Eye (tissue), 1 donor: Measurements from ENCODE around the gene PDCD5.
A peak's percentile ranks its signal among the peaks of the same experiment; 100 is the strongest.
"Not testable (repeated sequence)": the region's sequence is repeated elsewhere in the genome, so short reads cannot be mapped to it uniquely, and the experiment has no call there.

Experiments
- DNase-seq: peaks from one replicate; pipeline ENCODE4 v3.0.0-alpha.2; 2015

The PDCD5 gene

DNA sequence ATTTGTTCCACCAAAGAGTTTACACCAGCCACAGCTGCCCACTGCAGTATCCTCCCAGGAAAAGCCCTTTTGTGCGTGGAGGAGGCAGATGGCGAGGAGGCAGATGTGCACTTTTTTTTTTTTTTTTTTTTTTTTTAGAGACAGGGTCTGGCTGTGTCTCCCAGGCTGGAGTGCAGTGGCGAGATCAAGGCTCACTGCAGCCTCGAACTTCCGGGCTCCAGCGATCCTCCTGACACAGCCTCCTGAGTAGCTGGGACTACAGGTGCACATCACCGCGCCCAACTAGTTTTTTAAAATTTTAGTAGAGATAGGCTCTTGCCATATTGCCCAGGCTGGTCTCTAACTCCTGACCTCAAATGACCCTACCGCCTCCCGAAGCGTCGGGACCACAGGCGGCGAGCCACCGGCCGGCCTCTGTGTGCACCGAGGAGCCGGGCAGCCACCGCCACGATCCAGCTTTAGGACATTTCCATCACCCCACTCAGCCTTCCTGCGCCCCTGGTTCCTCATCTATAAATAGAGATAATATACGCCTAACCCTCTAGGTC is 563 bp upstream of the PDCD5 start:
- DNase-seq = no peak

DNA sequence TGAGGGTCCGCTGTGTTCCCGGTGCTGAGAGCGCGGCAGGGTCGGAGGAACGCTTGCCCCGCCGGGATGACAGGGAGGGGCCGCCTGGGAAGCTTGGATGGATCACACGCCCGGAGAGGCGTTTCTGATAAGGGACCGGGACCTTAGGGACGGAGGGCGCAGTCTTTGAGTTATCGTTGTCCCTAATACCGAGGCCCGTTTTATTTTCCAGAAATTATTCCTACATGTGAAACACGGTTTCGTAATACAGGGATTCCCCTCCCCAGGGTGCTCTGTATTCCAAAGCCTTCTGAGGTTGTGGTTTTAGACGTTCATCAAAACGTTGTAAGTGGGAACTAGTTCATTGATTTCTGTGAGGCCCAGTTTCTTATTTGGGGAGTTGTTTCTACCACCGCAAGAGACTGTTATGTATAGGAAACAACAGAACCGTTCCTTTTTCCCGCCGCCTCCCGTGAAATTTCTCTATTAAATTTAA is 752 bp downstream of the PDCD5 start:
- peak; percentile 59 for DNase-seq

DNA sequence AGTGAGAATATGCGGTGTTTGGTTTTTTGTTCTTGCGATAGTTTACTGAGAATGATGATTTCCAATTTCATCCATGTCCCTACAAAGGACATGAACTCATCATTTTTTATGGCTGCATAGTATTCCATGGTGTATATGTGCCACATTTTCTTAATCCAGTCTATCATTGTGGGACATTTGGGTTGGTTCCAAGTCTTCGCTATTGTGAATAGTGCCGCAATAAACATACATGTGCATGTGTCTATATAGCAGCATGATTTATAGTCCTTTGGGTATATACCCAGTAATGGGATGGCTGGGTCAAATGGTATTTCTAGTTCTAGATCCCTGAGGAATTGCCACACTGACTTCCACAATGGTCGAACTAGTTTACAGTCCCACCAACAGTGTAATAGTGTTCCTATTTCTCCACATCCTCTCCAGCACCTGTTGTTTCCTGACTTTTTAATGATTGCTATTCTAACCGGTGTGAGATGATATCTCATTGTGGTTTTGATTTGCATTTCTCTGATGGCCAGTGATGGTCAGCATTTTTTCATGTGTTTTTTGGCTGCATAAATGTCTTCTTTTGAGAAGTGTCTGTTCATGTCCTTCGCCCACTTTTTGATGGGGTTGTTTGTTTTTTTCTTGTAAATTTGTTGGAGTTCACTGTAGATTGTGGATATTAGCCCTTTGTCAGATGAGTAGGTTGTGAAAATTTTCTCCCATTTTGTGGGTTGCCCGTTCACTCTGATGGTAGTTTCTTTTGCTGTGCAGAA is 6.9 kb downstream of the PDCD5 start:
- DNase-seq = not testable (repeated sequence)

DNA sequence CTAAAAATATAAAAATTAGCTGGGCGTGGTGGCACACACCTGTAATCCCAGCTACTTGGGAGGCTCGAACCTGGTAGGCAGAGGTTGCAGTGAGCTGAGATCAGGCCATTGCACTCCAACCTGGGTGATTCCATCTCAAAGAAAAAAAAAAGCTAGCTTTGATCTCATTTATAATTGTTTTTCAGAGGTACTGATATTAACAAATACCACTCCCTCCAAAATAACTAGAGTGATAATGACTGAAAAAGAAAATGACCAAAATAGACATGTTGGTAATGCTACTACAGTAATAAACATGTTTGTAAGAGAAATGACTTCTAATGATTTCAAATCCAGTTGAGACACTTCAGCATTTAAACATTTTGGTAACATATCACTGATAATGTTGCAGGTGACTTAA is 13.0 kb downstream of the PDCD5 start:
- DNase-seq = no peak

DNA sequence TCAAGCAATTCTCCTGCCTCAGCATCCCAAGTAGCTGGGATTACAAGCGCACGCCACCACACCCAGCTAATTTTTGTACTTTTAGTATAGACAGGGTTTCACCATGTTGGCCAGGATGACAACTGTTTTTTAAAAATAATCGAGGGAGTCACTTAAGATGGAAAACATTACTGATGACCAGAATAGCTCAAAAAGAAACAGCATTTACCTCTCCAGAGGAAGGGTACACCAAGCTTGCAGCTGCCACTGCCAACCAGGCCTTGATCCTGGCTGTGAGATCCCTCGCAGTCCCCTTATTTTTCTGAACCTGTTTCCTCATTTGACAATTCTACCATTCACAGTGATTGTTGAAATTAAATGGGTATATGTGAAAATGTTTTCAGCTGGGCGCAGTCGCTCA is 14.5 kb downstream of the PDCD5 start:
- DNase-seq = no peak

DNA sequence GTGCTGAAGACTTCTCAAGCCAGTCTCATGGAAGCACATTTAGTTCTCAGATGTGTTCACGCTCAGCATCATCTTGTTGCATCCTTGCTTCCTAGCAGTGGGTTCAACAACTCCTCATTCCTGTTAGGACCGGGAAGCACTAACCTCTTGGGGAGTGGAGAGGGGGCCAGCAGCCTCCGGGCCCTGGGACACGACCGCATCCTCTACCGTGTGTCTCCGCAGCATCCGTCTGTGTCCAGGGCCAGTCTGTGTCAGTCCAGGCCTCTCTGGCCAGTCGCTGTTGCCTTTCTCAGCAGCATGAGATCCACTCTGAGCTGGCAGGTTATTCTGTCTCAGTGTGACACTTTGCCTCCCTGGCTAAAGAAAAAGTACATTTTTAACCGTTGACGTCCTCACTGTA is 17.0 kb downstream of the PDCD5 start:
- no peak for DNase-seq

DNA sequence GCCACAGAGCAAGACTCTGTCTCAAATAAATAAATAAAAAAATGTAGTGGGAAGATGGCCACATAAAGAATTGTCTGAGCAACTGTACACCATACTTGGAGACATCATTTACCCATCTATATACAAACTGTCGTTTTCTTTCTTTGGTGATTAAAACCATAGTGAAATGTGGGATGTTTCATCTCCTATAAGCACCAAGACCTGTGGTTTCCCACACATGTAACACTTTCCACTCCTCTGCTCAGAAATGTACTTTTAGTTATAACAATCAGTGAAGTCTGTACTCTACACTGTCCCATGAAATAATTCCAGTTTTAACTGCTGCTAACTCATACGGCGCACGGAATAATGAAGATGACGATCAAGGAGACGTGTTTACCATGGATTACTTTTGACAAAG is 18.3 kb downstream of the PDCD5 start:
- DNase-seq = no peak

DNA sequence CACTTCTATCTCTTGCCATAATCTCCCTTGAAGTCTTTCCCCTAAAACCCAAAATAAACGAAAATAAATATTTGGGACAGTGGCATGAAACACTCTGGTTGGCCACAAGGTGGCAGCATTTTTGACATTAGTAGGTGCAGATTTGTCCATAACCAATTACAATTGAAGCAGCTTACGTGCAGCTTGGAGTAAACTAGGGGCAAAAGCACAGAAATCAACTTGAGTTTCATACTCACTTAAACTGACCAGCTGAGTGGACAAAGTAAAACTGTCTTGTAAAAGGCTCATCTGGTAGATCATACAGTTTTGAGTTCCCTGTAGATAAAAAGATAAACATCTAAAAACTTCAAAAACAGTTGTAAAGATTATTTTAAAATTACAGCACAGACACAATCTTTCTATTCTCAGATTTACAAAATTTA is 18.8 kb downstream of the PDCD5 start:
- DNase-seq = peak; percentile 71

DNA sequence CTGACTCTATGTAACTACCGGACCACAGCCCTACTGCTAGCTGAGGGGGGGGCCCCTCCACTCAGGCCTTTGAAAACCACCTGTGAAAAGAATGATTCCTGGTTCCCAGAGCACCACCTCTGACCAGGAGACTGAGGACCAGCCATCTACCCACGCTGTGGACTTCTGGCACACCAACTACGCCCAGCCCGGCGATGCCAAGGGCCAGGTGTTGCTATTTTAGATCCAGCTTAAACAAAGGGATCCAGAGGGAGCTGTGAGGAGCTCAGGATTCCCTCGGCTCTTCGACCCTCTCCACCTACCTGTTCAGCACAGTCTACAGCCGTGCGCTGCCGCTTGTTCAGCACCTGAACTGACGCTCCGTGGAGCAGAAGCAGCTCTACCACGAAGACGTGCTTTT is 23.0 kb downstream of the PDCD5 start:
- DNase-seq = no peak

DNA sequence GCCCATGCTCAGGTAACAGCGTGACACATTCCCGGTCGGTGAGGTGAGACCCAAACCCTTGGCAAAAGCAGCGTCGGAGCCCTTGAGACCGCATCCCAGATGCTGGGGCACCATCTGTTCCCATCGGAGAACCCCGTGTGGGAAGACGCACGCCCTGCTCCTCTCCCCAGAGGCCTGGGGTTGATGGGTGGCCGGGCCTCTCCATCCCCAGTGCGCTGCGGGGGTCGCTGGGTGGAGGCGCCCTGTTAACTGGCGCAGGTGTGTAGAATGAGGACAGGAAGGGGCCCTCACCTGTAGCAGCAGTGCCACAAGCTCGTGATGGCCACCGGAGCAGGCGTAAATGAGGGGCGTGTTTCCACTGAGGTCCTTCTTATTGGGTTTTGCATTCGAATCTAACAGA is 24.6 kb downstream of the PDCD5 start:
- DNase-seq = no peak

DNA sequence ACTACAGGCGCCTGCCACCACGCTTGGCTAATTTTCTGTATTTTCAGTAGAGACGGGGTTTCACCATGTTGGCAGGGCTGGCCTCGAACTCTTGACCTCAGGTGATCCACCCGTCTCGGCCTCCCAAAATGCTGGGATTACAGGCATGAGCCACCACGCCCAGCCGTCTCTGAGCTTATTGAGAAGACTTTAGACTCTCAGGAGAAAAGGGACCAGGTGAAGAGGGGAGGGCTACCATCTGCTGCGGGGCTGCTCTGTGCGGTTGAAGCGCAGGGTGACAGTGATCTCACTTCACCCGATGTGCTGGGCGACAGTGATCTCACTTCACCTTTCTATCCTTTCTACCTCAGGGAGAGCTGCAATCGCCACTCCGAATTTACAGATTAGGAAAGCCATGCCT is 25.3 kb downstream of the PDCD5 start:
- no peak for DNase-seq

DNA sequence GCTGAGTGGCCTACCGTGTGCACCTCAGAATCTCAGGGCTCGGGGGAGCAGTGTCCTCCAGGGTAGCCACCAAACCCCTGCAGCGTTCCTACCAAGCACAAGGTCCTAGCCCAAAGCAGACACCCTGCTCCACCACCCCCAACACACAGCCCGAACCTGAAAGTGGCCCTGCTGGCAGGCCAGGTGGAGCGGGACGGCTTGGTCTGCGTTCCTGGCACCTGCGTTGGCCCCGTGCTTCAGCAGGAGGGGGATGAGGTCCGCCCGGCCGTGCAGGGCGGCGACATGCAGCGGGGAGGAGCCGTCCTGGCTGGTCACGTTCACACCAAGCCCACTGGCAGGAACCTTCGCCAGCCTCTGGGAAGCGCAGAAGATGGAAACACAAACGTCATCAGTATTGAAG is 26.5 kb downstream of the PDCD5 start:
- no peak for DNase-seq

DNA sequence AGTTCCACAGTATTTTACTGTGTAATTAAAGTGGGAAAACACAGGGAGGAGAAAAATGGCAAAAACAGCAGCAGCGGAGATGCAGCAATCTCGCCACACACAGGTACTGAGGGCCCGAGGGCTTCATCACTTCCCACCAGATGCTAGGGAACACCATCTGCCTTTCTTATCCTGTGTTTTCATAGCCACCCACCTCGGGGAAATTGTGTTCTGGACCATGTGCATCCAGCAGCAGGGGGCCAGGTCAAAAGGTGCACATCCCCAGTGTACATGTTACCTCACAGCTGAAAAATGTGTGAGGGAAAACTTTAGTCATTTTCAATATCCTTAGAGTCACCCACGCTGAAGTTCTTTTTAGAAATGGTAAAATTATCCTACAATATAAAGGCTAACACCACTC is 30.2 kb downstream of the PDCD5 start:
- no peak for DNase-seq

DNA sequence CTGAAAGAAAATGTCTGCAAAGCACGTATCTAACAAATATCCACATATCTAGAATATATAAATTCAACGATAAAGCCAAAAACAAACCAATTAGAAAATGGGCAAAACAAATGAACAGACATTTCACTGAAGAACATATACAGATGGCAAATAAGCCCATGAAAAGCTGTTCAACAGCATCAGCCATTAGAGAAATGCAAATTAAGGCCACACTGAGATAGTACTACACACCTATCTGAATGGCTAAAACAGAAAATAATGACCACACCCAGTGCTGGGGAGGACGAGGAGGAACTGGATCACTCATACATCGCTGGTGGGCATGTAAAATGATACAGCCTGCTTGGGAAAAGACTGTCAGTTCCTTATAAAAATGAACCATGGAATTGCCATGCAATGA is 32.0 kb downstream of the PDCD5 start:
- DNase-seq = no peak

DNA sequence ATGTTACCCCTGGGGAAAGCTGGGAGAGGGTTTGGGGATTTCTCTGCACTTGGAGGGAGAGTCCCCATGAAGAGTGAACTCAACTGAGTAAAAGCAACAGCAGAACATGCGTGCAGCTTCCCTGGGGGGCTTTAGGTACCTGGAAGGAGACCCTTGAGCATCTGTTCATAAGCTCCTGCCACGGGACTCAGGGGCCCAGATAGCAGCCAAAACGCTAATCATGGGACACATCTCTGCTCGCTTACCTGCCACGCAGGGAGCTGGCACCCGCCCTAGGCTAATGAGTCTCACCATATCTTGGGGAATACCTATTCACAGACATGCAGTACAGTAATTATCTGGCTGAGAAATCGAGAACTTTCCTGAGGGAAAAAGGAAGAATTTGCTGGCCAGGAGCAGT is 33.9 kb downstream of the PDCD5 start:
- DNase-seq = no peak

DNA sequence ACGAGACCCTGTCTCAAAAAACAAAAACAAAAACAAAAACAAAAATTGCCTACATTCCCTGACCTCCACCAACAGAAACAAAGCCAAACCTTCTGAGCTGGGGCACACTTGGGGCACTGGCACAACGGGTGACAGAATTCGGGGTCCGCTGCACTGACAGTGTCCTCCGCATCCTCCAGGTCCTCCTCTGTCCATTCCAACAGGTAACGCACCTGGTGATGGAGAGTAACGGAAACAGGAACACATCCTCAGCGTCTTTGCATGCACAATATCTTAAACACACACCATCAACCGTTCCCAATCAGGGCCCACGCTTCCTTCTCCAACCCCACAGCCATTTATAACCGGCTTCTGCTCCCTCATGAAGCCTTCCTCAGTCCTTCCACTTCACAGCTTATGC is 34.6 kb downstream of the PDCD5 start:
- DNase-seq = no peak

DNA sequence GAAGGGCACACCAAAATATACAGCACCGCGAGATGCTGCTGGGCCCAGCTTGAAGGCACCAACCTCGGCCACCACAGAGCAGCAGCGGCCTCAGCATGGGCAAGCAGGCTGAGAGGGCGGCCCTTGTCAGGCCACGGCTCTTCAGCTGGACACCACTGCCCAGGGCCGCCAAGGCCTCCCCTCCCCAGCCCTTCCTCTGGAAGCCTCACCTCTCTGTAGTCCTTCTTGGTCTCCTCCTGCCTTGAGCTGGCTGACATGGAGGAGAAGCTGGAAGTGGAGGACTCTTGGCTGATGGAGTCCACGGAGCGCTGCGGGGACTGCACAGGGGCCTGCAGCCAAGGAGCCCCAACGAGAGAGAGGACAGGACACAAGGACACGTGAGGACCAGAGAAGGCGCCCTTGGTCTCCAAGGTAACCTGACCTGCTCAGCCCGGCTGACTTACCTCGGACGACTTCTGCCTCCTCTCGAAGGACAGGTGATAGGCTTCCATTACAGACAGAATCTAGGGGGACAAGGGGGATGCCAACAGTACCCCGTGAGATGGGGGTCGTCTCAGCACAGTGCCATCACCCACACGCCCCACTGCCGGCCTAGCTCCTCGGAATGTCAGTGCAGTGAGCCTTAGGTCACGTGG is 38.2 kb downstream of the PDCD5 start:
- no peak for DNase-seq

DNA sequence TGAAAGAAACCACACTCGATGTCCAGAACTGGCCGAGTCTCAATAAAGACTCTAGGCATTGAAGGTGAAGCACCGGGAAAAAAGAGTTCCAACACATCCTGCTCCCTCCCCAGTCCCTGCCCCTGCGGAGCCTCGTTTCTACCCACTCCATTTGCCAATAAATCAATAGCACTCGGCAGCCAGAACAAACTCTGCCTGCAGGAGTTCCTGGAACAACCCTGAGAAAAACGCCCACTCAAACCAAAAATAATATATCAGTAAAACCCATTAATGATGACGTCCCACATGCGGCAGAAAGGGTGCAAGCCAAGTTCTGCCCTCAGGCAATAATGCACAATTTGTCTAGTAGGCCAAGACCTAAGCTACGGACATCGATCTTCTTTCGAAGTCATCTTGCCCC is 41.0 kb downstream of the PDCD5 start:
- no peak for DNase-seq

DNA sequence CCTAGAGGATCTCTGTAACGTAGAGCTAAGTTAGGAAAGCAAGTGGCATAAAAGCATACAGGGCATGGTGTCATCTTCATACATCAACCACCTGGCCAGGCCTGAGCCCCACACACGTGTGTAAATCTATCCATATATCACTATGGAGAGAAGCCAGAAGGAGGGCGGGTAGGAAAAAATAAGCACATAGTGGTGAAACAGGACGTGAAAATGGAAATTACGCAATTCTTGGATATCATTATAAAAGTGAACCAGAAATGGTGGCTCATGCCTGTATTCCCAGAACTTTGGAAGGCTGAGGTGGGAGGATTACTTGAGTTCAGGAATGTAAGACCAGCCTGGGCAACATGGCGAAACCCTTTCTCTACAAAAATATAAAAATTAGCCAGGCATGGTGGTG is 43.4 kb downstream of the PDCD5 start:
- DNase-seq = no peak

DNA sequence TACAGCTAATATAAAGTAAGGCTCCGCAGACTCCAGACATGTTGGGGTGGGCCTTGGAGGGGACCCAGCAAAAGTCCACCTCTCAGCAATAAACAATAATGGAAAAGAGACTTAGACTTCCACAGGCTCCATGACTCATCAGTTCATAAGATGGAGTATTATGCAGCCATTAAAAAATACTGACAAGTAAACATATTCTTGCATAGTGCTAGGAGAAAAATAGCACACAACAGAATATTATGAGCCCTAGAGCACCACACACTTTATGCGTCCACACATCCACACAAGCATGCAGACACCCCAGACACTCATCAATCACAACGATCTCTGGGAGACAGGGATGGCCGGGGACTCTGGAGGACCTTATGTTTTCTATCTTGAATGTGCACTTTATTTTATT is 46.0 kb downstream of the PDCD5 start:
- DNase-seq = no peak

DNA sequence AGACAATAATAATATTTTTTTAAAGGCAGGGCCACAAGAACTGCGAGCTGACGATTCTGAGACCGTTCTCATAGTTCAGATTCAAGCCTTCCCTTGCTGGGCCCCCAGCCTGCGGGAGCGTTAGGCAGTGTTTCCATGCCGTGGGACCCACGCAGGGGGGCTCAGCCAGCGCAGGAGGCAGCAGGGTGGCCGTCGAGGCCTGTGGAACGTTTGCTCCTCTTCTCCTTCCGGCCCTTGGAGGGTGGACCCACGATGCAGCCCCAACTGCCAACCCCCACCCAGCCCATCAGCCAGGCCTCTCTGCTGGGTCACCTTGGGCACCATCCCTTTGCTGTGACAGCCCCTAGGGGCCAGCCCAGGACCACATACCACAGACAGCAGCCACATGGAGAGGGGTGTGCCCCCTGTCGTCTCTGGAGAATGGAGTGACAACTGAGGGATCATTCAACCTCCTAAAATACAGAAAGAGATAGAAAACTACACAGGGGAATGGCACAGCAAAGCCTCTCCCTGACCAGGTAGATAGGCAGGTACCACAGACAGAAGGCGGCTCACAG is 46.8 kb downstream of the PDCD5 start:
- no peak for DNase-seq

DNA sequence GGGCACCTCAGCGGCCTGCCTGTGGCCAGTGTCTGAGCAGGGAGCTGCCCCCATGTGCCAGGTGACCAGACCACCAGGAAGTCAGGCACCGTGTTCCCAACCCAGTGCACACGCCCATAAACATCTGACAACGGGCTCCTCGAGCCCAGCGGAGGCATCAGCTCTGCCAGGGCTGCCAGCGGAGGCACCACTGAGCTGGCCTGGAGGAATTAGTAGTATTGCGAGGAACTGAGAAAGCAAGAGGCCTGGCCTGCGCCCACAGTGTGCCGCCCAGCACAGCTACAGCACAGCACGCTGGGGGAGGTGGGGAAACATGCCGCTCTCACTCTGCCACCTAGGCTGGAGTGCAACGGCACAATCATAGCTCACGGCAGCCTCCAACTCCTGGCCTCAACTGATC is 49.3 kb downstream of the PDCD5 start:
- DNase-seq = no peak

DNA sequence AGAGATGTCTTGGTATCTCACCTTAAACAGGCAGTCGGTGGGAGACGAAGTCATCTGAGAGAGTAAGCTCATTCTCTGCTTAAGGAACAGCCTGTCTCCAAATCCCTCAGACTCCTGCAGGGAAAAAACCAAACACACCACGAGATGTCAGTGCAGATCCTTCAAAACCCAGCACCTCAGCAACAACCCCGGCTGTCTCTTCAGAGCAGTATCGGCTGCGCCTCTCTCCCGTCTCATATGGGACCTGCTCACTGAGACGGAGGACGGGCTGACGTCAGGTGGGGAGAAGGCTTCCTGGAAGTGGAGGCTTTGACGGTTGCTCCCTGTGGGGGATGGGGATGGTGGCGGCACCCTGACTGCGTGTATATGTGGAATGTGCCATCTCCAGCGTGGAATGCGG is 50.4 kb downstream of the PDCD5 start:
- no peak for DNase-seq
